Left colon (tissue), 2 donors: ENCODE data around the gene HOXA3. TPM values are rescaled to one million over a fixed set of nuclear protein-coding genes. Genes with fewer than 3 reads are reported as not detected.

Experiments
- ATAC-seq: fragments of 200-7000 bp; cut with Tn5 transposase; one replicate; pipeline ENCODE4 v1.9.1; 2020; ENCODE audit warnings: mild to moderate bottlenecking, moderate library complexity
- DNase-seq, 2 donors: peaks; one replicate each; pipeline ENCODE4 v3.0.0-alpha.2; 2020
- intact Hi-C, 2 donors: fragments of 100-400 bp; cut with DNase I in 1 of 2; cut with micrococcal nuclease in 1 of 2; formaldehyde crosslinking; loops; one replicate each; pipeline versions ENCODE4 v1.11.2 to v1.14.0; 2022; cut with DNase I, micrococcal nuclease
- microRNA-seq, 2 donors: library from miRNA; unstranded; fragments of <30 nt; microRNA quantifications; one replicate each; pipeline versions ENCODE4 v1.1.0 to v1.2.0, GENCODE V29; 2020
- total RNA-seq, 2 donors: library from RNA; stranded (reverse); fragmentation: NEBNext Ultra II Directional; extraction: Animal tissue kit (Norgen Biotek cat#: 25700); gene quantifications; one replicate each; pipeline ENCODE4 v1.2.1, GENCODE V29; 2021
- donor health status: DM: no; HTN: no; CAD: no.
- donor health status: DM: yes; HTN: yes; CAD: no.

HOXA3 gene
- total RNA-seq, 2 donors from 2014 or later, result 16.4 to 23.2 TPM

DNA sequence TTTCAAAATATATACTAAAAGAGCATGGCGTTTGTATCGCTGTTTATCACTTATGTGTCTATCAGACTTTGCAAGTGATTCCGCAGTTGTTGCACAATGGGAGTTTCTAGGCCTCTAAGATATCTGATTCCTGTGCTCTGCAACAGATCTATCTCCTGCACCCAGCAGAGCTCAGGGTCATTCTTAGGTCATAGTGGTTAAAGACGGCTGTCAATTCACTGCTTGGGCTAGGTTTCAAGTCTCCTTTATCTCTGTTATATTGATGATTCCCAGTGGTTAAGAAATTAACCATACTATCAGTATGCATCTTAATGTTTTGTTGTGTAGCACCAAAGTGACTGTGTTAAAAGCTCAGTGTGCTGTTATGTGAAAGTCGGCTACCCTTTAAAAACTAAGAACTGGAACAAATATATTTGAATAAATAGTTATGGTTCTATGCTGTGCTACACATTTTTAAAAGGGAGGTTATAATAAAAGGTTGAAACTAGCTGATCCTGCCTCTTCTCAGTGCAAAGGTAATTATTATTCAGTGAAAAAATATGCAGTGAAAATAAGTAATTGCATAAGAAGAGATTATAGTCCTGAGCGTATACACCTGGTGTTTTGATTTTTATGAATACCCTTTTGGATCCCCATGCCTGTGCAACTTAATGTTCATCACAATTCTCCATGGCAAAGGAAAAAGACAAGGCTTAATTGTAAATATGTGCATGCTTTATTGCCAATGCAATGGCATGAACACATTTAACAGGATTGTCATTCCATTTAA, 80.6 kb downstream of the HOXA3 start:
- no peak for DNase-seq
- ATAC-seq, result no peak
- intact Hi-C loops, result no loop called here

DNA sequence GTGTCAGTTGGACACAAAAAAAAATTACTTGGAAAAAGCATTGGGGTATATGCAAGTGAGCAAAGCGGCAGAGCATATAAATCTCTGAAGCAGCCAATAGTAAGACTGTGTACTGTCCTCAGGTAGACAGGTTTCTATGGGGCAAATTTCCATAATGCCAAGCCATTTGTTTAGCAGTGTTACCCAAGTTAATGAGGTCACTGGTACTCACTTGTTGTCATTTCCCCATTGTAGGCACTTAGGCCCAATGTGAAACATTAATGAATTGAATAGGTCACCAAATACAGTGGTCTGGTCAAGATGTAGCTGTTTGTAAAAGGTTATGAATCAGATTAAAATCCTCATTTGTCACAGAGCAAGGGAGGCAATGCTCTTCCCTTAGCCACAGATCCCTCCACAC, 84.1 kb downstream of the HOXA3 start:
- no peak for DNase-seq
- intact Hi-C loops, result loop anchor here in 1 of 2 donors (10.0 kb wide), 1 partner anchor 173 kb away; no protein-coding TSS in a partner anchor
- ATAC-seq, result no peak

DNA sequence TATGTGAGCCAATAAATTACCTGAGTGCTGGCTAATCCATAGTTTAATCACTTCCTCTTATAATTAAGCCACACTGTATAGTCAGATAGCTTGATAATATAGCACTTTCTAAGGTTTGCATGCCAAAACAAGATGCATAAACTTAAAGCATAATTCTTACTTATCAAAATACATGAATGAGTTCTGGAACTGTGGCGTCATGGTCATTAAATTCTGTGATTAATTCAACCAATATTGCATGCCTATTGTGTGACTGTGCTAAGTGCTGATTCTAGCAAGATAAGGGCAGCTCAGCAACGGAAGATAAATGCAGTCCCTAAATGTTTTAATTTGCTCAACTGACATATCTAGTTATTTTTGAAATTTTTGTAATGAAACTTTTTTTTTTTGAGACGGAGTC, 86.2 kb downstream of the HOXA3 start:
- DNase-seq (no peak), ATAC-seq (no peak)
- intact Hi-C loops, result loop anchor here in 1 of 2 donors (10.0 kb wide), 1 partner anchor 171 kb away; no protein-coding TSS in a partner anchor

DNA sequence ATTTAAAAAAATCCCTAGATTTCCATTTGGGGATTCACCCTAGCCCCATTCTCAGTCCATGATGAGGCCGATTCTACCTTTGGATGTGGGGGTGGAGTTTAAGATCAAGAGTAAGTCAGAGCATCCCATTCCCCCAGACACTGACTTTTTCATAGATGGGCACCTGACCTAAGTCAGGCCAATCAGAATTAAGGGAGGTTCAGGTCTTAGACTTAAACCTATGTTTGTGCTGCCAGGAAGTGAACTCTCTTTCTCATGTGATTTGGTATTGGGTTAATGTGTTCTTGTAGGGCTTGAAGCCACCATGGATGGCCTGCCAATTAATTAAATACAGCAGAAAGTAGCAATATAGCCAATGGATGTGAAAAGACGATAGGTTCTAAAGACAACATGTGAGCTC, 86.7 kb downstream of the HOXA3 start:
- DNase-seq (no peak), ATAC-seq (no peak)
- intact Hi-C loops, result loop anchor here in 1 of 2 donors (10.0 kb wide), 1 partner anchor 171 kb away; no protein-coding TSS in a partner anchor

DNA sequence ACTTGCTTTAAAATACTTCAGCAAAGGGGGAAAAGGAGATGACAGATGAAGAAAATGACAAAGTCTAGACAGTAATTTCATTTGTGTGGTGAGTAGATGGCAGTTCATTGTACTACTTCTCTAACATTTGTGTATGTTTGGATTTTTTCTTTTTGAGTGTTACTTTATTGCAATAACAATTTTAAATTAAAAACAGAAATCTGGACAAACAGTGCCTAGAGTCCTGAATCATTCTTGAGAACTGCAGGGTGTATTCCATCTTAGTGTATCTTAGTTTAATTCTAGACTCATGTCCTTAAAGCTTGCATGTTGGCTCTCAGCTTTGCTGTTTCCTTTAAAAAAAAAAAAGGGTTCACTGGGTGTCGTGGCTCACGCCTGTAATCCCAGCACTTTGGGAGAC, 87.7 kb downstream of the HOXA3 start:
- ATAC-seq, result no peak
- no peak for DNase-seq
- intact Hi-C loops, result loop anchor here in 1 of 2 donors (10.0 kb wide), 1 partner anchor 170 kb away; no protein-coding TSS in a partner anchor

DNA sequence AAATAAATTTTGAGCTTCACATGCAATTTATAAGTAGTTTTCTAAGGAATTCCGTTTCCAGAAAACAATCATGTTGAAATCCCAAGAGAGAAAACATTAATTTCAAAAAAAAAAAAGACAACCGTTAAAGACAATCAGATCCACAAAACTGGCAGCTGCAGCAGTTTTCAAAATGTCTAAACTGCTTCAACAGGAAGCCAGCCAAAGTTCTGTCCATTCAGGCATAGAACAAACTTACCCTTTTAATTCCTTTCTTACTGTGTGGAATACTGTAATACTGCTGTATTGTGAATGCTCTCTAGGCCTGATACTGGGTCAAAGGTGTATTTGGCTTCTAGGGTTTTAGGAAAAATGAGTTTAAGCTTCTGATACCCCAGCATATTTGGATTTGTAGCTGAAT, 88.2 kb downstream of the HOXA3 start:
- intact Hi-C loops, result loop anchor here in 1 of 2 donors (10.0 kb wide), 1 partner anchor 169 kb away; no protein-coding TSS in a partner anchor
- no peak for DNase-seq
- no peak for ATAC-seq

DNA sequence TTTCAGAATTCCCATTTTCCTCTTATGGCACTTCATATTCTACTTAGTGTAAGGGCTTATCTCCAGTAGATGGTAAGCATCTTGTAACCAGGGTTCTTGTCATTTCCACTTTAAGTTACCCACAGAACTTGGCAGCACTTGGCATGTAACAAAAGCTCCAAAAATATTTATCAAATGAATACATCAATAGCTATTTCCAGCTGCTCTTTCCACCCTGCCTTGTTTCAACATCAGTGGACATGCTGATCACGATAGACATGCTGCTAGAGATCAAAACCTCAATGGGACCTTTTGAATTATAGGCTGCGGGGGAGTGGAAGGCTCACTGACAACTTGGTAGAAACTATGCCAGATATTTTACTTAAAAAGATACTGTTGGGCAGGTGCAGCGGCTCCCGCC, 89.4 kb downstream of the HOXA3 start:
- DNase-seq (no peak), ATAC-seq (no peak)
- intact Hi-C loops, result loop anchor here in 1 of 2 donors (10.0 kb wide), 1 partner anchor 168 kb away; no protein-coding TSS in a partner anchor

Small RNA genes lying within 50 kb of the gene (microRNA-seq; reads per million reads assigned to microRNA genes)
- 9,824 to 14,408 reads per million in 2 donors for gene MIR196B

Other genes starting within 250 kb of the HOXA3 start
- 1 to 10 TPM; 2.4 to 3.0 TPM for gene HOXA1, start 56.6 kb downstream of the HOXA3 start, total RNA-seq
- 1 to 10 TPM; 2.7 to 3.2 TPM for gene HOXA2, start 49.9 kb downstream of the HOXA3 start, total RNA-seq
- gene HOXA4, start 21.8 kb downstream of the HOXA3 start, total RNA-seq, result 1 to 10 TPM; 4.5 to 5.1 TPM
- 10 to 100 TPM; 13.0 to 16.2 TPM for gene HOXA5, start 8.9 kb downstream of the HOXA3 start, total RNA-seq
- 10 to 100 TPM; 20.0 to 21.2 TPM for gene HOXA6, start 4.8 kb downstream of the HOXA3 start, total RNA-seq
- 10 to 100 TPM; 30.2 to 38.9 TPM for gene HOXA7, start 4.1 kb upstream of the HOXA3 start, total RNA-seq
- gene HOXA9, start 13.0 kb upstream of the HOXA3 start, total RNA-seq, result 10 to 100 TPM; 18.0 to 28.6 TPM
- 10 to 100 TPM; 23.4 to 30.0 TPM for gene HOXA10, start 21.7 kb upstream of the HOXA3 start, total RNA-seq
- gene HOXA11, start 32.6 kb upstream of the HOXA3 start, total RNA-seq, result 1 to 10 TPM; 3.1 to 6.1 TPM
- 10 to 100 TPM; 35.2 to 39.4 TPM for gene HOXA13, start 47.5 kb upstream of the HOXA3 start, total RNA-seq
- under 1 TPM; 0.82 to 0.87 TPM for gene EVX1, start 90.2 kb upstream of the HOXA3 start, total RNA-seq